GM12872 (cell line): ENCODE results near the gene INVS.

Source experiments
- TF ChIP-seq, protein P1 (sequence below): IDR thresholded peaks from 3 replicates; pipeline ENCODE4 v1.5.1; 2011; ENCODE audit warnings: low read depth, mild to moderate bottlenecking, low read length, moderate library complexity; ENCODE audit not compliant: insufficient read depth

INVS gene

DNA sequence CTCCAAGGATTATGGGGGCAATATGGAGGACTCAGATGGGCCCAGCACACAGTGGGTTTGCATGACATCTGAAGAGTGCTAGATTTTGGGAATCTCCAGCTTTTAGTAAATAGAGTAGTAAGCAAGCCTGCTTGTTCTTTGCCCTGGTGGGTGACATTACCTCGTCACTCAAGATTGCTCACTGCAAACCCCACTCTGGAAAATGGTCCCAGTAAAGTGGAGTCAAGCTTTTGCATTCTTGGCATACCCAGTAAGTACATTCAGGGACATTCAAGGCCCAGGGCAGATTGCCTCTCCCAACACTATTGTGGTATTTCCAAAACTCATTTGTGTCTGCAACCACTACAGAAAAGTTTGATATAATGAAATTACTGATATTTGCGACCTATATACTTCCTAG lies 118.5 kb downstream of the INVS start:
- TF ChIP-seq, protein P1, sequence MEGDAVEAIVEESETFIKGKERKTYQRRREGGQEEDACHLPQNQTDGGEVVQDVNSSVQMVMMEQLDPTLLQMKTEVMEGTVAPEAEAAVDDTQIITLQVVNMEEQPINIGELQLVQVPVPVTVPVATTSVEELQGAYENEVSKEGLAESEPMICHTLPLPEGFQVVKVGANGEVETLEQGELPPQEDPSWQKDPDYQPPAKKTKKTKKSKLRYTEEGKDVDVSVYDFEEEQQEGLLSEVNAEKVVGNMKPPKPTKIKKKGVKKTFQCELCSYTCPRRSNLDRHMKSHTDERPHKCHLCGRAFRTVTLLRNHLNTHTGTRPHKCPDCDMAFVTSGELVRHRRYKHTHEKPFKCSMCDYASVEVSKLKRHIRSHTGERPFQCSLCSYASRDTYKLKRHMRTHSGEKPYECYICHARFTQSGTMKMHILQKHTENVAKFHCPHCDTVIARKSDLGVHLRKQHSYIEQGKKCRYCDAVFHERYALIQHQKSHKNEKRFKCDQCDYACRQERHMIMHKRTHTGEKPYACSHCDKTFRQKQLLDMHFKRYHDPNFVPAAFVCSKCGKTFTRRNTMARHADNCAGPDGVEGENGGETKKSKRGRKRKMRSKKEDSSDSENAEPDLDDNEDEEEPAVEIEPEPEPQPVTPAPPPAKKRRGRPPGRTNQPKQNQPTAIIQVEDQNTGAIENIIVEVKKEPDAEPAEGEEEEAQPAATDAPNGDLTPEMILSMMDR, result no peak

DNA sequence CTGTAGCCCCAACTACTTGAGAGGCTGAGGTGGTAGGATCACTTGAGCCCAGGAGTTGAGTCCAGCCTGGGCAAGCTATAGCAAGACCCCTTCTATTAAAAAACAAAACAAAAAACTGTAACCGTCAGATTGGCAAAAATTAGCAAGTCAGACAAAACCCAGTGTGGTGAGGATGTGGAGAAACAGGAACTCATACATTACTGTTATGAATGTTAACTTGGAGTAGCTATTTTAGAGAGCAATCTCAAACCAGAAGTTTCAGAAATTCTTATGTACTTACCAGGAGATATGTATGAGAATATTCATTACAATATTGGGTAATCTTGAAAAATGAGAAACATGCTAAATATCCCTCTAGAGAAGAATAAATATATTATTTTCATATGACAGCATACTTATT lies 120.3 kb downstream of the INVS start:
- TF ChIP-seq, protein P1, result no peak

DNA sequence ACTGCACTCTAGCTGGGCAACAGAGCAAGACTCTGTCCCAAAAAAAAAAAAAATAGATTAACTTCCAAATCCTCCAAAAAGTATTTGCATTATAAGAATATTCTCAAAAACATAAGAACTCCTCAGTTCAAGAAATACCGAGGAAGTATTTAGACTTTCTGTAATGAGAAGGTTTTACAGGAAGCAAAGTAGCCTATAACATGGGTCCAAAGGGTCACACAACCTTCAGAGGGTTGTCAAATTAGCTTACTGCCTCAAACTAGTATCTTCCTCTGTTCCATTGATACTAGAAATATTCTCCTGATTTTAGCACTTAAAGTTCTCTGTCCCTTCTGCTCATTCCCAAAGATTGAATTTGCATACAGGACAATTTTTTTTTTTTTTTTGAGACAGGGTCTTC lies 121.9 kb downstream of the INVS start:
- TF ChIP-seq, protein P1, result no peak

DNA sequence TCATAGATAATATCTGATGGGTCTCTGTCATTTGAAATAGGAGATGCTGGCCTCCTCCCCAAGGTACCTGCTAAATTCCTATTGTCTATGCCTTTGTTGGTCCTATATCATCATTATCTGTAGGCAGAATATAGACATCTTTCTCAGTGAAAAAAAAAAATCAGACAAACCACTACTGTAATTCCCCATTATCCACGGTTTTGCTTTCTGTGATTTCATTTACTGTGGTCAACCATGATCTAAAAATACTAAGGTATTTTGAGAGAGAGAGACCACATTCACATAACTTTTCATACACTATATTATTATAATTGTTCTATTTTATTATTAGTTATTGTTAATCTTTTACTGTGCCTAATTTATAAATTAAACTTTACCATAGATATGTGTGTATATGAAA lies 122.5 kb downstream of the INVS start:
- TF ChIP-seq, protein P1, result no peak

DNA sequence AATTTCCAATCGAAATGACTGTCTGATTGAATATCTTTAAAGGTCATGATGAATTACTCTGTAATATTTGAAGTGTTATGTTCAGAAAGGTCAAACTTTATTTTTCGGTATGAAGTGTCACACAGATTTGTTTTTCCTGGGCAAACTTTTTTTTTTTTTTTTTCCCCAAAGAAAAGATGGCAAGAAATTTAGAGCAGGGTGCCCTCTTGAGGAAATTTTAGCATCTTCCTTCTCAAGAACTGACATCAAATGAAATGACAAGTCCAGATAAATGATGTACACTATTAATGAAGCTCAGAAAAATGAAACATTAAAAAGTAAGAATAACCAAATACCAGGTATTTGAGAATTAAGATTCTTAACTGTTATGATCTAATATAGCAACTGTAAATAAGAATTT lies 123.6 kb downstream of the INVS start:
- TF ChIP-seq, protein P1, result peak; percentile 17; the same call in 1 of the 3 replicates

DNA sequence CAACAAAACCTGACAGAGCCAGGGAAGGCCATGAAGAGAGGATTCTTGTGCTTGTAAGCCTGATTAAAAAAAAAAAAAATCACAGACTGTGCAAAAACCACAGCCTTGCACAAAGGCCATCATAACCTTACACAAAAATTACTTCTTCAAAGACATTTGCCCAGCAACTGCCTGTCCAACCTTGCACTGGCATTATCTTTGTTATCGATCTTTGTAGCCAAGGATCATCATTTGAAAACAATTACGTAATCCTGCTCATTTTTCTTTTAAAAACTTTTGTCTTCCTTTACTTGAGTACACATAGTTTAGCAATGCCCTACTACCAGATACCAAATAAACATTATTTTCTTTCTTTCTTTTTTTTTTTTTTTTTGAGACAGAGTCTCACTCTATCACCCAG lies 128.6 kb downstream of the INVS start:
- TF ChIP-seq, protein P1, result no peak

DNA sequence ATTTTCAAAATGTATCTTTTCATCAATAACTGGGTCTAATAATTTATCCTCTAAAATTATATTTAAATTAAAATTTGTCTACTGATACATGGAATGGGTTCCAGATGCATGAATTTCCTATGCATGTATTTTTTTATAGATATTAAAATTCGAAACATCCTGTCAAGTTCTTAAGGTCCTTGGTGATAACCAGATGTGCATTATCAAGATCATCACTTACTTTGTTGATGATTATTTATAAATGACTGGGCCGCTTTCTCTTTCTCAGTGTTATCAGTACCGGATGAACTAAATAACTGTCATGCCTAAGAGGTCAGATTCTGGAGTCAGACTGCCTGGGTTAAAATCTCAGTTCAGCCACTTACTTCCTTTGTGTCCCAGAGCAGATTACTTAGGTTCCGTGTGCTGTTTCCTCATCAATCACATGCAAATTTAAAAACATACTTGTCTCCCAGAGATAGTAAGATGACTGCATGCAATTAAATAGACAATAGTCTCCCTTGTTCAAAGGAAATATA lies 129.4 kb downstream of the INVS start:
- TF ChIP-seq, protein P1, result no peak
